WTC11 (cell line): Measurements from ENCODE around the gene NSMCE1. TPM values are rescaled to one million over a fixed set of nuclear protein-coding genes. Genes with fewer than 3 reads are reported as not detected.

ENCODE experiments used
- ATAC-seq: fragments of 200-7000 bp; cut with Tn5 transposase; 2 replicates; pipeline ENCODE4 v1.10.0; 2021; ENCODE audit warnings: mild to moderate bottlenecking, moderate library complexity
- CTCF ChIA-PET: fragments of 300-600 bp; sonication (Branson Sonifier 250); formaldehyde crosslinking; loops from one replicate; lab custom pipeline; 2021; ENCODE audit warnings: antibody characterized with exemption; lab: Charles Lee
- POLR2A ChIA-PET: fragments of 350-600 bp; sonication (Branson Sonifier 250); formaldehyde crosslinking; loops from one replicate; lab custom pipeline; 2021; ENCODE audit warnings: antibody characterized with exemption; lab: Charles Lee
- DNase-seq: peaks from one replicate; pipeline ENCODE4 v3.0.0; 2021; ENCODE audit warnings: low spot score
- H3K27ac Mint-ChIP-seq: 2 replicates; pipeline ENCODE4 v1.8.0; 2021; ENCODE audit warnings: mixed read lengths
- H3K27me3 Mint-ChIP-seq: 2 replicates; pipeline ENCODE4 v1.8.0; 2021; ENCODE audit warnings: low read depth, mild to moderate bottlenecking, moderate library complexity, mixed read lengths
- H3K36me3 Mint-ChIP-seq: 2 replicates; pipeline ENCODE4 v1.8.0; 2021; ENCODE audit warnings: mixed read lengths
- H3K4me1 Mint-ChIP-seq: 2 replicates; pipeline ENCODE4 v1.8.0; 2022; ENCODE audit warnings: mixed read lengths
- H3K4me3 Mint-ChIP-seq: 2 replicates; pipeline ENCODE4 v1.8.0; 2021; ENCODE audit warnings: mild to moderate bottlenecking, moderate library complexity, mixed read lengths
- H3K9me3 Mint-ChIP-seq: 2 replicates; pipeline ENCODE4 v1.8.0; 2021; ENCODE audit warnings: mixed read lengths
- ARID4B ChIP-seq: sonication (generic); formaldehyde crosslinking; IDR thresholded peaks from 2 replicates; pipeline ENCODE4 v1.8.0; 2023; ENCODE audit warnings: missing genetic modification reagents, mild to moderate bottlenecking, borderline replicate concordance
- CREM ChIP-seq: sonication (generic); formaldehyde crosslinking; IDR thresholded peaks from 2 replicates; pipeline ENCODE4 v1.8.1; 2022; ENCODE audit warnings: mild to moderate bottlenecking, missing genetic modification reagents, moderate library complexity
- EMX1 ChIP-seq: fragments of 250-450 bp; sonication (Bioruptor Pico); IDR thresholded peaks from 2 replicates; pipeline ENCODE4 v1.8.0; 2021; ENCODE audit warnings: mild to moderate bottlenecking
- FOXJ3 ChIP-seq: sonication (generic); formaldehyde crosslinking; IDR thresholded peaks from 2 replicates; pipeline ENCODE4 v1.9.0; 2021; ENCODE audit warnings: missing genetic modification reagents, mild to moderate bottlenecking, borderline replicate concordance
- JUN ChIP-seq: sonication (generic); formaldehyde crosslinking; IDR thresholded peaks from 2 replicates; pipeline ENCODE4 v1.8.0; 2023; ENCODE audit warnings: mild to moderate bottlenecking, missing genetic modification reagents
- RELA ChIP-seq: sonication (generic); formaldehyde crosslinking; IDR thresholded peaks from 2 replicates; pipeline ENCODE4 v1.8.1; 2022; ENCODE audit warnings: missing genetic modification reagents, mild to moderate bottlenecking, borderline replicate concordance
- RORB ChIP-seq: fragments of 250-450 bp; sonication (Bioruptor Pico); IDR thresholded peaks from 2 replicates; pipeline ENCODE4 v1.9.0; 2021; ENCODE audit warnings: mild to moderate bottlenecking
- TEAD1 ChIP-seq: sonication (generic); formaldehyde crosslinking; IDR thresholded peaks from 2 replicates; pipeline ENCODE4 v1.8.0; 2022; ENCODE audit warnings: mild to moderate bottlenecking, missing genetic modification reagents
- TP53 ChIP-seq: sonication (generic); formaldehyde crosslinking; IDR thresholded peaks from 2 replicates; pipeline ENCODE4 v1.8.1; 2023; ENCODE audit warnings: mild to moderate bottlenecking, missing genetic modification reagents
- ZNF138 ChIP-seq: sonication (generic); formaldehyde crosslinking; conservative IDR thresholded peaks from 2 replicates; pipeline ENCODE4 v1.8.1; 2022; ENCODE audit warnings: mild to moderate bottlenecking, moderate library complexity, missing genetic modification reagents
- ZNF263 ChIP-seq: sonication (generic); formaldehyde crosslinking; IDR thresholded peaks from 2 replicates; pipeline ENCODE4 v1.8.1; 2022; ENCODE audit warnings: low read depth, mild to moderate bottlenecking, moderate library complexity, missing genetic modification reagents
- ZNF317 ChIP-seq: sonication (generic); formaldehyde crosslinking; IDR thresholded peaks from 2 replicates; pipeline ENCODE4 v1.8.1; 2023; ENCODE audit warnings: low read depth, mild to moderate bottlenecking, moderate library complexity, missing genetic modification reagents, borderline replicate concordance
- total RNA-seq: library from RNA; stranded (reverse); gene quantifications from 3 replicates; pipeline ENCODE4 v1.2.3, GENCODE V29; 2021
- TF ChIP-seq, protein P1 (sequence below): sonication (generic); formaldehyde crosslinking; IDR thresholded peaks from 2 replicates; pipeline ENCODE4 v1.8.1; 2022; ENCODE audit warnings: mild to moderate bottlenecking, missing genetic modification reagents, moderate library complexity, borderline replicate concordance
- TF ChIP-seq, protein P2 (sequence below): fragments of 250-450 bp; sonication (Bioruptor Pico); conservative IDR thresholded peaks from 2 replicates; pipeline ENCODE4 v1.9.0; 2021; ENCODE audit warnings: mild to moderate bottlenecking
- TF ChIP-seq, protein P3 (sequence below): sonication (generic); formaldehyde crosslinking; IDR thresholded peaks from 2 replicates; pipeline ENCODE4 v1.8.1; 2023; ENCODE audit warnings: mild to moderate bottlenecking, missing genetic modification reagents
- TF ChIP-seq, protein P4 (sequence below): sonication (generic); formaldehyde crosslinking; IDR thresholded peaks from 2 replicates; pipeline ENCODE4 v1.8.0; 2023; ENCODE audit warnings: mild to moderate bottlenecking, missing genetic modification reagents
- TF ChIP-seq, protein P5 (sequence below): fragments of 250-450 bp; sonication (Bioruptor Pico); IDR thresholded peaks from 2 replicates; pipeline ENCODE4 v1.9.0; 2021; ENCODE audit warnings: moderate library complexity, mild to moderate bottlenecking, inconsistent platforms, borderline replicate concordance
- TF ChIP-seq, protein P6 (sequence below): fragments of 250-450 bp; sonication (Bioruptor Pico); IDR thresholded peaks from 2 replicates; pipeline ENCODE4 v2.1.2; 2022; ENCODE audit warnings: mild to moderate bottlenecking, moderate library complexity

The NSMCE1 gene
- total RNA-seq, 1 experiment from 2014 or later = 29.4 TPM

DNA sequence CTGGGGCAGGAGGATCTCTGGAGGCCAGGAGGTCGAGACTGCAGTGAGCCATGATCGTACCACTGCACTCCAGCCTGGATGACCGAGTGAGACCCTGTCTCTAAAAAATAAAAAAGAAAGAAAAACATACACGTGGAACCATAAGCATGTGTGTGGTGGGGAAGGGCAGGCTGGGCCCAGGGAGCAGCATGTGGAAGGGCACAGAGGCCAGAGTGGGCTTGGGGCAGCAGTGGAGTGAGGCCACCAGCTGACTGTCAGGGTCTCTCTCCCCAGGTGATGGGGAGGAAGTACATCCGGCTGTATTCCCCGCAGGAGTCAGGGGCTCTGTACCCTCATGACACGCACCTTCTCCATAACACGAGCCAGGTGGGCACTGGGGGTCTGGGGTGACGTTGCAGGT is 48.5 kb downstream of the NSMCE1 start:
- Mint-ChIP-seq H3K4me3 (no peak overlapping the region), H3K4me1 (0 out of 2 replicates have a peak, but pooled peaks cover 2% of the 10 kb centered on the region), H3K9me3 (no peaks in the 10 kb centered on the region), H3K27ac (no peak overlapping the region), H3K36me3 (no peaks in the 10 kb centered on the region)
- ChIA-PET CTCF (interaction anchor here (0.6 to 1.7 kb wide), 4 partner anchors 15 to 148 kb away, joined by 3 to 7 read pairs (median 4); no protein-coding TSS in a partner anchor), POLR2A (no interaction called here)
- TF ChIP-seq CREM (CRISPR knock-in tag) = no peak
- TF ChIP-seq ZNF138 (CRISPR knock-in tag) = no peak
- no peak for TF ChIP-seq TEAD1 (CRISPR knock-in tag)
- TF ChIP-seq ZNF263 (CRISPR knock-in tag) = no peak
- TF ChIP-seq JUN (CRISPR knock-in tag) = no peak
- TF ChIP-seq EMX1 (CRISPR knock-in tag) = no peak
- TF ChIP-seq, protein P1, sequence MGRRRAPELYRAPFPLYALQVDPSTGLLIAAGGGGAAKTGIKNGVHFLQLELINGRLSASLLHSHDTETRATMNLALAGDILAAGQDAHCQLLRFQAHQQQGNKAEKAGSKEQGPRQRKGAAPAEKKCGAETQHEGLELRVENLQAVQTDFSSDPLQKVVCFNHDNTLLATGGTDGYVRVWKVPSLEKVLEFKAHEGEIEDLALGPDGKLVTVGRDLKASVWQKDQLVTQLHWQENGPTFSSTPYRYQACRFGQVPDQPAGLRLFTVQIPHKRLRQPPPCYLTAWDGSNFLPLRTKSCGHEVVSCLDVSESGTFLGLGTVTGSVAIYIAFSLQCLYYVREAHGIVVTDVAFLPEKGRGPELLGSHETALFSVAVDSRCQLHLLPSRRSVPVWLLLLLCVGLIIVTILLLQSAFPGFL (CRISPR knock-in tag) = no peak
- TF ChIP-seq, all 79 proteins: peak for 0
- ATAC-seq (no peak), DNase-seq (no peak)
- H3K27me3 Mint-ChIP-seq = no peaks in the 10 kb centered on the region

- Mint-ChIP-seq H3K36me3 (peaks cover 5% of the 10 kb centered on the region), H3K27me3 (no peaks in the 10 kb centered on the region), H3K4me3 (no peak overlapping the region), H3K9me3 (no peaks in the 10 kb centered on the region), H3K4me1 (0 out of 2 replicates have a peak, but pooled peaks cover 2% of the 10 kb centered on the region), H3K27ac (no peak overlapping the region)
- ChIA-PET CTCF (interaction anchor here (0.6 to 1.3 kb wide), 2 partner anchors 40 to 109 kb away, joined by 3 to 7 read pairs; no protein-coding TSS in a partner anchor), POLR2A (no interaction called here)
- ATAC-seq (no peak), DNase-seq (no peak)
- TF ChIP-seq, protein P2, sequence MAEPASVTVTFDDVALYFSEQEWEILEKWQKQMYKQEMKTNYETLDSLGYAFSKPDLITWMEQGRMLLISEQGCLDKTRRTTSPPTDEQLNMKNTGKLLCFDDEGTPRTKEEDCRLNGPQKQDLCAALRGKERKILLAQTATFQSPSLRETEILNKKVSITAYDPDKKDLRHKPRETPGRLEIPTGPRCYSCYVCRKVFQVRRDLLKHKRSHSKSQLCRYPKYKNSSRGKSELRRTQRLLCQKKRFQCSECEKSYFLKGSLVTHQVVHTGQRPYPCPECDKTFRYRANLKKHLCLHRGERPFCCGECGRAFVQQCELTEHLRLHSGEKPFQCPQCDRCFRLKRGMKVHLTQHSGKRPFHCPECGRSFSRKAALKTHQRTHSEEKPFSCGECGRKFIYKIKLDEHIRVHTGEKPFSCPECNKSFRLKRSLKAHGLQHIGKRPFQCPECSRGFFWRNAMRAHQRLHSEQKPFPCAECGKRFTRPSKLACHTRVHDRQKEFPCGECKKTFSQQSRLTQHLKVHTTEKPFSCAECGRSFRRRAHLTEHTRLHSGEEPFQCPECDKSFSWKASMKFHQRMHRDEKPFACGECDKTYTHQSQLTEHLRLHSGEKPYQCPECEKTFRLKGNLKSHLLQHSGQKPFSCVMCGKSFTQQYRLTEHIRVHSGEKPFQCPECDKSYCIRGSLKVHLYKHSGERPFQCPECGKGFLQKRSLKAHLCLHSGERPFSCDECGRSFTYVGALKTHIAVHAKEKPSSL = no peak
- TF ChIP-seq TP53 (CRISPR knock-in tag) (no peak), ZNF317 (CRISPR knock-in tag) (no peak), RORB (CRISPR knock-in tag) (no peak), EMX1 (CRISPR knock-in tag) (no peak), RELA (CRISPR knock-in tag) (no peak), FOXJ3 (CRISPR knock-in tag) (no peak), ARID4B (CRISPR knock-in tag) (no peak)
- TF ChIP-seq, protein P3, sequence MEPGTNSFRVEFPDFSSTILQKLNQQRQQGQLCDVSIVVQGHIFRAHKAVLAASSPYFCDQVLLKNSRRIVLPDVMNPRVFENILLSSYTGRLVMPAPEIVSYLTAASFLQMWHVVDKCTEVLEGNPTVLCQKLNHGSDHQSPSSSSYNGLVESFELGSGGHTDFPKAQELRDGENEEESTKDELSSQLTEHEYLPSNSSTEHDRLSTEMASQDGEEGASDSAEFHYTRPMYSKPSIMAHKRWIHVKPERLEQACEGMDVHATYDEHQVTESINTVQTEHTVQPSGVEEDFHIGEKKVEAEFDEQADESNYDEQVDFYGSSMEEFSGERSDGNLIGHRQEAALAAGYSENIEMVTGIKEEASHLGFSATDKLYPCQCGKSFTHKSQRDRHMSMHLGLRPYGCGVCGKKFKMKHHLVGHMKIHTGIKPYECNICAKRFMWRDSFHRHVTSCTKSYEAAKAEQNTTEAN (CRISPR knock-in tag) = no peak
- TF ChIP-seq, protein P4, sequence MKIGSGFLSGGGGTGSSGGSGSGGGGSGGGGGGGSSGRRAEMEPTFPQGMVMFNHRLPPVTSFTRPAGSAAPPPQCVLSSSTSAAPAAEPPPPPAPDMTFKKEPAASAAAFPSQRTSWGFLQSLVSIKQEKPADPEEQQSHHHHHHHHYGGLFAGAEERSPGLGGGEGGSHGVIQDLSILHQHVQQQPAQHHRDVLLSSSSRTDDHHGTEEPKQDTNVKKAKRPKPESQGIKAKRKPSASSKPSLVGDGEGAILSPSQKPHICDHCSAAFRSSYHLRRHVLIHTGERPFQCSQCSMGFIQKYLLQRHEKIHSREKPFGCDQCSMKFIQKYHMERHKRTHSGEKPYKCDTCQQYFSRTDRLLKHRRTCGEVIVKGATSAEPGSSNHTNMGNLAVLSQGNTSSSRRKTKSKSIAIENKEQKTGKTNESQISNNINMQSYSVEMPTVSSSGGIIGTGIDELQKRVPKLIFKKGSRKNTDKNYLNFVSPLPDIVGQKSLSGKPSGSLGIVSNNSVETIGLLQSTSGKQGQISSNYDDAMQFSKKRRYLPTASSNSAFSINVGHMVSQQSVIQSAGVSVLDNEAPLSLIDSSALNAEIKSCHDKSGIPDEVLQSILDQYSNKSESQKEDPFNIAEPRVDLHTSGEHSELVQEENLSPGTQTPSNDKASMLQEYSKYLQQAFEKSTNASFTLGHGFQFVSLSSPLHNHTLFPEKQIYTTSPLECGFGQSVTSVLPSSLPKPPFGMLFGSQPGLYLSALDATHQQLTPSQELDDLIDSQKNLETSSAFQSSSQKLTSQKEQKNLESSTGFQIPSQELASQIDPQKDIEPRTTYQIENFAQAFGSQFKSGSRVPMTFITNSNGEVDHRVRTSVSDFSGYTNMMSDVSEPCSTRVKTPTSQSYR (CRISPR knock-in tag) = no peak
- TF ChIP-seq, protein P5, sequence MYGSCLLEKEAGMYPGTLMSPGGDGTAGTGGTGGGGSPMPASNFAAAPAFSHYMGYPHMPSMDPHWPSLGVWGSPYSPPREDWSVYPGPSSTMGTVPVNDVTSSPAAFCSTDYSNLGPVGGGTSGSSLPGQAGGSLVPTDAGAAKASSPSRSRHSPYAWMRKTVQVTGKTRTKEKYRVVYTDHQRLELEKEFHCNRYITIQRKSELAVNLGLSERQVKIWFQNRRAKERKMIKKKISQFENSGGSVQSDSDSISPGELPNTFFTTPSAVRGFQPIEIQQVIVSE (CRISPR knock-in tag) = no peak
- TF ChIP-seq, protein P6, sequence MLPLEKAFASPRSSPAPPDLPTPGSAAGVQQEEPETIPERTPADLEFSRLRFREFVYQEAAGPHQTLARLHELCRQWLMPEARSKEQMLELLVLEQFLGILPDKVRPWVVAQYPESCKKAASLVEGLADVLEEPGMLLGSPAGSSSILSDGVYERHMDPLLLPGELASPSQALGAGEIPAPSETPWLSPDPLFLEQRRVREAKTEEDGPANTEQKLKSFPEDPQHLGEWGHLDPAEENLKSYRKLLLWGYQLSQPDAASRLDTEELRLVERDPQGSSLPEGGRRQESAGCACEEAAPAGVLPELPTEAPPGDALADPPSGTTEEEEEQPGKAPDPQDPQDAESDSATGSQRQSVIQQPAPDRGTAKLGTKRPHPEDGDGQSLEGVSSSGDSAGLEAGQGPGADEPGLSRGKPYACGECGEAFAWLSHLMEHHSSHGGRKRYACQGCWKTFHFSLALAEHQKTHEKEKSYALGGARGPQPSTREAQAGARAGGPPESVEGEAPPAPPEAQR = no peak
Observed at GRCh38 chr16:27219161-27219560, 49.4 kb downstream of the NSMCE1 start.
